Measurements from ENCODE around the gene HTR3B. TPM values are rescaled to one million over a fixed set of nuclear protein-coding genes. Genes with fewer than 3 reads are reported as not detected.

The HTR3B gene
- total and polyA plus RNA-seq, 2 donors (not counting 1 experiment from before 2014, with no cell fraction given) = not detected

DNA sequence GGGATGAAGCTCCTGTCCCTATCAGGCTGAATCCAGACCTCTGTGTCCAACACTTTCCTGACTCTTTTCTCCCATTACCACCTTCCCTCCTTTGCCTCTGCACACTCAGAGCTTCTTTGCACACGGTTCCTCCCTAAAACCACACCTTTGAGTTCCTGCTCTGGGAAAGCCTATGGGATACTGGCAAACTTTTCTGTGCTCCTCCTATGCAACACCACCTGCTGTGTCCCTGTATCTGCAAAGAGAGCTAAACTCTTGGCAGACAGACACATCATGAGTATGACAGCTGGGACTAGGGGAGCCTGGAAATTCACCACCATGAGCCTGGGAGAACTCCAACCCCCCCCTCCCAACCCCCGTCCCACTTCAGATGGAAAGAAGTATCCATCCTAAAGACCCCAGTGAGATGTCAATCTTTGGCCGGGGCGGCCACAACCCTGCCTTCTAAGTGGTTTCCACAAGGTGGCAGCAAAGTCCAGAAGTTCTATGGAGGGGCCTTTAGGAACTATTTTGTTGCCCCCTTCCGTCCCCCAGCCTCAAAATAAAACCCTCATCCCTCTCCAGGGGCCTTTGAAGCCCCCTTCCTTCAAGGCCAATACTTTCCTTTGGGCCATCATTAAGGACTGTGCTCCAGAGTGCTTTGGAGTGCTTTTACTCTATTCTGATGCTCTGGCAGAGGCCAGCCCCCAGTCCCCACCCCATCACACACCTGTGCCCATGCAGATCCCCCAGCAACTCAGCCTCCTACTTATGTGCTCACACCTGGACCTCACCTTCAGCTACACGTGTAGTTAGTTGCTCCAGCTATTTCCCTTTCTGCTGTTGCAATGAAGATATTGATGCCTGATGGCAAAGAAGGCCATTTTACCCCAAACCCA lies 89.7 kb downstream of the HTR3B start:
- Histone ChIP-seq H3K9me3 (ENCODE audit: control extremely low read depth in 1 of 3, control insufficient read depth in 2 of 3, insufficient read depth in 1 of 3, low read length in 2 of 3) (no peaks in the 10 kb centered on the region), H3K9ac (ENCODE audit: low read length) (no peak overlapping the region), H3K4me3 (ENCODE audit: control extremely low read depth in 1 of 5, extremely low read depth in 1 of 5, insufficient read depth in 1 of 5, low read depth in 2 of 5, low read length in 4 of 5) (no peak overlapping the region), H3K27ac (ENCODE audit: low read length in 2 of 2) (no peak overlapping the region), H3K4me2 (replicated peaks; ENCODE audit: low read depth, low read length, poor library complexity, severe bottlenecking) (no peak overlapping the region), H2AFZ (ENCODE audit: insufficient read depth, low read depth, low read length, poor library complexity, severe bottlenecking) (no peak overlapping the region), H3K27me3 (replicated peaks in 1 of 4; ENCODE audit: control extremely low read depth in 1 of 4, control insufficient read depth in 3 of 4, insufficient read depth in 4 of 4, low read length in 3 of 4) (peaks cover 0 to 3% (median 0%) of the 10 kb centered on the region in 4 experiments), H3K4me1 (ENCODE audit: control insufficient read depth in 2 of 2, insufficient read depth in 2 of 2, low read length in 2 of 2) (peaks cover 7 to 20% of the 10 kb centered on the region in 2 donors), H3K36me3 (replicated peaks in 1 of 2; ENCODE audit: control extremely low read depth in 1 of 2, control insufficient read depth in 1 of 2, extremely low read depth in 1 of 2, insufficient read depth in 2 of 2, low read length in 1 of 2) (peaks cover 0 to 3% of the 10 kb centered on the region in 2 experiments), H4K20me1 (ENCODE audit: control insufficient read depth, insufficient read depth, low read length, poor library complexity, severe bottlenecking) (no peaks in the 10 kb centered on the region), H3K79me2 (ENCODE audit: control insufficient read depth, insufficient read depth, low read length) (no peaks in the 10 kb centered on the region)
- Mint-ChIP-seq H3K4me1 (peaks cover 9% of the 10 kb centered on the region), H3K4me3 (no peak overlapping the region), H3K9me3 (ENCODE audit: insufficient read depth) (no peaks in the 10 kb centered on the region), H3K27ac (no peak overlapping the region), H3K27me3 (peaks cover 8% of the 10 kb centered on the region)
- TF ChIP-seq EZH2 (IDR thresholded peaks at IDR 0.05; ENCODE audit: borderline replicate concordance, insufficient read depth, low read depth, low read length, poor library complexity, severe bottlenecking) = no peak
- TF ChIP-seq, protein P1, sequence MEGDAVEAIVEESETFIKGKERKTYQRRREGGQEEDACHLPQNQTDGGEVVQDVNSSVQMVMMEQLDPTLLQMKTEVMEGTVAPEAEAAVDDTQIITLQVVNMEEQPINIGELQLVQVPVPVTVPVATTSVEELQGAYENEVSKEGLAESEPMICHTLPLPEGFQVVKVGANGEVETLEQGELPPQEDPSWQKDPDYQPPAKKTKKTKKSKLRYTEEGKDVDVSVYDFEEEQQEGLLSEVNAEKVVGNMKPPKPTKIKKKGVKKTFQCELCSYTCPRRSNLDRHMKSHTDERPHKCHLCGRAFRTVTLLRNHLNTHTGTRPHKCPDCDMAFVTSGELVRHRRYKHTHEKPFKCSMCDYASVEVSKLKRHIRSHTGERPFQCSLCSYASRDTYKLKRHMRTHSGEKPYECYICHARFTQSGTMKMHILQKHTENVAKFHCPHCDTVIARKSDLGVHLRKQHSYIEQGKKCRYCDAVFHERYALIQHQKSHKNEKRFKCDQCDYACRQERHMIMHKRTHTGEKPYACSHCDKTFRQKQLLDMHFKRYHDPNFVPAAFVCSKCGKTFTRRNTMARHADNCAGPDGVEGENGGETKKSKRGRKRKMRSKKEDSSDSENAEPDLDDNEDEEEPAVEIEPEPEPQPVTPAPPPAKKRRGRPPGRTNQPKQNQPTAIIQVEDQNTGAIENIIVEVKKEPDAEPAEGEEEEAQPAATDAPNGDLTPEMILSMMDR (IDR thresholded peaks at IDR 0.05) = peak; percentile 79
- ATAC-seq (ENCODE audit: low read depth) (peak; percentile 66), DNase-seq (peak; percentile 66)
- intact Hi-C loops (cut with micrococcal nuclease) = loop anchor here (1.0 to 5.0 kb wide), 5 partner anchors 17 to 267 kb away; no protein-coding TSS in a partner anchor
- CTCF ChIA-PET = interaction anchor here (0.6 to 19.6 kb wide), 37 partner anchors 9 to 356 kb away, joined by 3 to 592 read pairs (median 4); partner anchors contain the start of genes HTR3A and HTR3B
- WGBS (ENCODE audit: insufficient coverage) = 3% methylated on average over 3 of the region's 6 CpGs
- POLR2A ChIA-PET = interaction anchor here (4.1 kb wide), 1 partner anchor 266 kb away, joined by 17 read pairs; no protein-coding TSS in a partner anchor

Small RNA genes lying within 50 kb of the gene (small RNA-seq; reads per million reads assigned to genes)
- not detected for gene RNU6-1107P (ENCODE audit: insufficient read length, low read depth, low replicate concordance)

Other genes with a start within 250 kb of the HTR3B start
- 0.74 and 1.2 TPM in 2 replicates for gene TMPRSS5, start 198.5 kb upstream of the HTR3B start, total RNA-seq
- gene TMPRSS5, start 198.5 kb upstream of the HTR3B start, polyA plus RNA-seq = 0.86 and 0.87 TPM in 2 replicates
- gene ZW10, start 131.1 kb upstream of the HTR3B start, total RNA-seq = 11.7 and 11.9 TPM in 2 replicates
- 4.2 and 4.8 TPM in 2 replicates for gene ZW10, start 131.1 kb upstream of the HTR3B start, polyA plus RNA-seq
- gene CLDN25, start 125.0 kb upstream of the HTR3B start, total RNA-seq = not detected in 2 replicates
- not detected in 2 replicates for gene CLDN25, start 125.0 kb upstream of the HTR3B start, polyA plus RNA-seq
- gene USP28, start 29.2 kb upstream of the HTR3B start, total RNA-seq = 104 and 112 TPM in 2 replicates
- gene USP28, start 29.2 kb upstream of the HTR3B start, polyA plus RNA-seq = 70.1 and 78.0 TPM in 2 replicates
- 13.8 and 16.1 TPM in 2 replicates for gene HTR3A, start 70.3 kb downstream of the HTR3B start, total RNA-seq
- 5.6 and 8.1 TPM in 2 replicates for gene HTR3A, start 70.3 kb downstream of the HTR3B start, polyA plus RNA-seq
- gene ZBTB16, start 154.9 kb downstream of the HTR3B start, total RNA-seq = 17.8 and 20.6 TPM in 2 replicates
- gene ZBTB16, start 154.9 kb downstream of the HTR3B start, polyA plus RNA-seq = 5.7 and 16.0 TPM in 2 replicates

All from B cell (primary cell).